Left ventricle myocardium superior (tissue), 1 donor: ENCODE results near the gene WDR38. TPM values are rescaled to one million over a fixed set of nuclear protein-coding genes. Genes with fewer than 3 reads are reported as not detected.

ENCODE experiments used
- total RNA-seq: library from RNA; stranded (reverse); fragmentation: NEBNext Ultra II Directional; extraction: Animal tissue kit (Norgen Biotek cat#: 25700); gene quantifications from one replicate; pipeline ENCODE4 v1.2.1, GENCODE V29; 2021
- donor health status: DM: no; HTN: yes; CAD: no; lungs with severe emphysema.

WDR38 gene
- total RNA-seq, 1 donor from 2014 or later = not detected

Other genes with a start within 250 kb of the WDR38 start
- 1.9 TPM for gene NR6A1, start 82.1 kb upstream of the WDR38 start, total RNA-seq
- 38.0 TPM for gene OLFML2A, start 76.3 kb upstream of the WDR38 start, total RNA-seq
- gene RPL35, start 8.5 kb downstream of the WDR38 start, total RNA-seq = 676 TPM
- 41.1 TPM for gene ARPC5L, start 8.7 kb downstream of the WDR38 start, total RNA-seq
- 19.9 TPM for gene GOLGA1, start 87.6 kb downstream of the WDR38 start, total RNA-seq